K562 (cell line): ENCODE data around the gene ATXN1. TPM values are rescaled to one million over a fixed set of nuclear protein-coding genes. Genes with fewer than 3 reads are reported as not detected.

Experiments used
- HNRNPLL ChIP-seq: fragments of 200-400 bp; formaldehyde crosslinking; IDR thresholded peaks from 2 replicates; pipeline ENCODE4 v1.6.1; 2017; ENCODE audit warnings: low read length, low read depth, mild to moderate bottlenecking; ENCODE audit not compliant: poor library complexity, severe bottlenecking
- NR2C2 ChIP-seq, 2 experiments: fragments of 200-800 bp in 1 of 2; sonication (Bioruptor generic) in 1 of 2; sonication (generic) in 1 of 2; formaldehyde crosslinking in 1 of 2; IDR thresholded peaks; 2 replicates each; pipeline versions ENCODE4 v1.6.1 to v1.8.0; 2016 to 2022; ENCODE audit warnings: mild to moderate bottlenecking in 1 of 2, missing compliant biosample characterization in 1 of 2, missing genetic modification characterization in 1 of 2, missing genetic modification reagents in 1 of 2
- polyA plus RNA-seq, 8 experiments: library from polyadenylated mRNA; depleted of rRNA in 4 of 8; stranded (reverse) in 5 of 8; unstranded in 3 of 8; fragments of >200 nt; fragmentation: Nextera tagmentation in 2 of 8; fragmentation: Illumina TruSeq in 1 of 8; extraction: Ambion mirVana in 2 of 8; extraction: Trizol in 1 of 8; gene quantifications; 2 replicates each; pipeline versions ENCODE4 v1.2.1 to v1.2.3, GENCODE V29; 2011 to 2014; ENCODE audit warnings: inconsistent platforms in 1 of 8, missing spikeins in 1 of 8
- total RNA-seq, 7 experiments: library from RNA; depleted of rRNA in 6 of 7; stranded (reverse); fragments of >200 nt in 6 of 7; fragmentation: Illumina TruSeq in 2 of 7; extraction: Trizol in 2 of 7; gene quantifications; 2 replicates each; pipeline versions ENCODE4 v1.2.1 to v1.2.3, GENCODE V29; 2011 to 2021; ENCODE audit warnings: low replicate concordance in 1 of 7
- TF ChIP-seq, protein P1 (sequence below), 2 experiments: fragments of 450-650 bp; formaldehyde crosslinking in 1 of 2; IDR thresholded peaks; 2 replicates each; pipeline versions ENCODE4 v1.4.0 to v1.6.1; 2014 to 2020; ENCODE audit warnings: mild to moderate bottlenecking in 2 of 2, borderline replicate concordance in 1 of 2, low read depth in 1 of 2

ATXN1 gene
- total and polyA plus RNA-seq, 9 of the 15 experiments (the other 6 are each of a cell fraction or from before 2014, with no cell fraction given), result under 0.01 to 1.2 (median 0.58) TPM

GRCh38 chr6:16299861-16300260 lies 461.4 kb downstream of the ATXN1 start (continued):
- TF ChIP-seq, protein P1, sequence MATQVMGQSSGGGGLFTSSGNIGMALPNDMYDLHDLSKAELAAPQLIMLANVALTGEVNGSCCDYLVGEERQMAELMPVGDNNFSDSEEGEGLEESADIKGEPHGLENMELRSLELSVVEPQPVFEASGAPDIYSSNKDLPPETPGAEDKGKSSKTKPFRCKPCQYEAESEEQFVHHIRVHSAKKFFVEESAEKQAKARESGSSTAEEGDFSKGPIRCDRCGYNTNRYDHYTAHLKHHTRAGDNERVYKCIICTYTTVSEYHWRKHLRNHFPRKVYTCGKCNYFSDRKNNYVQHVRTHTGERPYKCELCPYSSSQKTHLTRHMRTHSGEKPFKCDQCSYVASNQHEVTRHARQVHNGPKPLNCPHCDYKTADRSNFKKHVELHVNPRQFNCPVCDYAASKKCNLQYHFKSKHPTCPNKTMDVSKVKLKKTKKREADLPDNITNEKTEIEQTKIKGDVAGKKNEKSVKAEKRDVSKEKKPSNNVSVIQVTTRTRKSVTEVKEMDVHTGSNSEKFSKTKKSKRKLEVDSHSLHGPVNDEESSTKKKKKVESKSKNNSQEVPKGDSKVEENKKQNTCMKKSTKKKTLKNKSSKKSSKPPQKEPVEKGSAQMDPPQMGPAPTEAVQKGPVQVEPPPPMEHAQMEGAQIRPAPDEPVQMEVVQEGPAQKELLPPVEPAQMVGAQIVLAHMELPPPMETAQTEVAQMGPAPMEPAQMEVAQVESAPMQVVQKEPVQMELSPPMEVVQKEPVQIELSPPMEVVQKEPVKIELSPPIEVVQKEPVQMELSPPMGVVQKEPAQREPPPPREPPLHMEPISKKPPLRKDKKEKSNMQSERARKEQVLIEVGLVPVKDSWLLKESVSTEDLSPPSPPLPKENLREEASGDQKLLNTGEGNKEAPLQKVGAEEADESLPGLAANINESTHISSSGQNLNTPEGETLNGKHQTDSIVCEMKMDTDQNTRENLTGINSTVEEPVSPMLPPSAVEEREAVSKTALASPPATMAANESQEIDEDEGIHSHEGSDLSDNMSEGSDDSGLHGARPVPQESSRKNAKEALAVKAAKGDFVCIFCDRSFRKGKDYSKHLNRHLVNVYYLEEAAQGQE (IDR thresholded peaks at IDR 0.05; ENCODE audit: borderline replicate concordance), result peak; percentile 37
- TF ChIP-seq, protein P1 (CRISPR knock-in tag; IDR thresholded peaks at IDR 0.05; ENCODE audit: low read depth), result no peak
- TF ChIP-seq NR2C2 (CRISPR knock-in tag; IDR thresholded peaks at IDR 0.05), result no peak
- 0 out of 2 replicates have a peak, but pooled peaks have one; percentile 18 for TF ChIP-seq NR2C2 (tag; IDR thresholded peaks at IDR 0.05)
- TF ChIP-seq HNRNPLL, result no peak
